ENCODE measurements around the gene LRRK2. TPM values are rescaled to one million over a fixed set of nuclear protein-coding genes. Genes with fewer than 3 reads are reported as not detected.

The LRRK2 gene
- polyA plus RNA-seq, 1 donor (not counting 4 experiments of a cell fraction or from before 2014, with no cell fraction given), result 0.25 TPM

GRCh38 chr12:40175489-40175888, 49.3 kb upstream of the LRRK2 start:
- no peaks in the 10 kb centered on the region for H3K79me2 ChIP-seq (ENCODE audit: control insufficient read depth, insufficient read depth, low read length)
- H3K27ac ChIP-seq (ENCODE audit: control insufficient read depth, insufficient read depth, low read length), result no peak overlapping the region
- no peaks in the 10 kb centered on the region for H3K4me1 ChIP-seq (ENCODE audit: control insufficient read depth, extremely low read depth, insufficient read depth, low read length)
- H3K9ac ChIP-seq (ENCODE audit: control insufficient read depth, extremely low read depth, insufficient read depth, low read length), result no peak overlapping the region
- FAIRE-seq (no peak), DNase-seq (ENCODE audit: low read depth, low spot score) (no peak)
- H2AFZ ChIP-seq (ENCODE audit: control insufficient read depth, low read length), result no peak overlapping the region
- no peaks in the 10 kb centered on the region for H3K27me3 ChIP-seq (ENCODE audit: control insufficient read depth, extremely low read depth, insufficient read depth, low read length)
- no peaks in the 10 kb centered on the region for H4K20me1 ChIP-seq (ENCODE audit: control insufficient read depth, extremely low read depth, insufficient read depth, low read length)
- no peak overlapping the region for H3K4me2 ChIP-seq (ENCODE audit: control insufficient read depth, extremely low read depth, insufficient read depth, low read depth, low read length)
- no peaks in the 10 kb centered on the region for H3K36me3 ChIP-seq (ENCODE audit: control insufficient read depth in 2 of 2, extremely low read depth in 1 of 2, insufficient read depth in 2 of 2, low read length in 2 of 2)
- no peaks in the 10 kb centered on the region for H3K9me3 ChIP-seq (ENCODE audit: control insufficient read depth, low read depth, low read length)
- no peak overlapping the region for H3K4me3 ChIP-seq (ENCODE audit: control insufficient read depth in 2 of 3, extremely low read depth in 1 of 3, insufficient read depth in 2 of 3, low read depth in 1 of 3, low read length in 3 of 3)
- H3K9me1 ChIP-seq (ENCODE audit: control insufficient read depth, extremely low read depth, insufficient read depth, low read length), result no peaks in the 10 kb centered on the region
- TF ChIP-seq CTCF (optimal IDR thresholded peaks at IDR 0.05 in 1 of 3, IDR thresholded peaks at IDR 0.05 in 1 of 3, conservative IDR thresholded peaks at IDR 0.05 in 1 of 3; ENCODE audit: extremely low read depth in 1 of 3, insufficient read depth in 2 of 3, low read length in 3 of 3), result no peak
- dilution Hi-C loops (cut with MboI; ENCODE audit: extremely low pct_ligation_motif_present, low sequenced_read_pairs), result no loop called here

GRCh38 chr12:40178701-40179100, 46.1 kb upstream of the LRRK2 start:
- Histone ChIP-seq H2AFZ (ENCODE audit: control insufficient read depth, low read length) (no peak overlapping the region), H3K4me1 (ENCODE audit: control insufficient read depth, extremely low read depth, insufficient read depth, low read length) (no peaks in the 10 kb centered on the region), H3K27me3 (ENCODE audit: control insufficient read depth, extremely low read depth, insufficient read depth, low read length) (no peaks in the 10 kb centered on the region), H3K27ac (ENCODE audit: control insufficient read depth, insufficient read depth, low read length) (no peak overlapping the region), H3K36me3 (ENCODE audit: control insufficient read depth in 2 of 2, extremely low read depth in 1 of 2, insufficient read depth in 2 of 2, low read length in 2 of 2) (no peaks in the 10 kb centered on the region), H3K4me2 (ENCODE audit: control insufficient read depth, extremely low read depth, insufficient read depth, low read depth, low read length) (no peak overlapping the region), H3K9me3 (ENCODE audit: control insufficient read depth, low read depth, low read length) (no peaks in the 10 kb centered on the region), H3K9me1 (ENCODE audit: control insufficient read depth, extremely low read depth, insufficient read depth, low read length) (no peaks in the 10 kb centered on the region), H4K20me1 (ENCODE audit: control insufficient read depth, extremely low read depth, insufficient read depth, low read length) (no peaks in the 10 kb centered on the region), H3K79me2 (ENCODE audit: control insufficient read depth, insufficient read depth, low read length) (no peaks in the 10 kb centered on the region), H3K9ac (ENCODE audit: control insufficient read depth, extremely low read depth, insufficient read depth, low read length) (no peak overlapping the region), H3K4me3 (ENCODE audit: control insufficient read depth in 2 of 3, extremely low read depth in 1 of 3, insufficient read depth in 2 of 3, low read depth in 1 of 3, low read length in 3 of 3) (no peak overlapping the region)
- TF ChIP-seq CTCF (optimal IDR thresholded peaks at IDR 0.05 in 1 of 3, IDR thresholded peaks at IDR 0.05 in 1 of 3, conservative IDR thresholded peaks at IDR 0.05 in 1 of 3; ENCODE audit: extremely low read depth in 1 of 3, insufficient read depth in 2 of 3, low read length in 3 of 3) (no peak), EZH2 (IDR thresholded peaks at IDR 0.05; ENCODE audit: low read length) (no peak)
- dilution Hi-C loops (cut with MboI; ENCODE audit: extremely low pct_ligation_motif_present, low sequenced_read_pairs), result no loop called here
- FAIRE-seq (no peak), DNase-seq (ENCODE audit: low read depth, low spot score) (no peak)

Data from keratinocyte (primary cell).